Astrocyte (in vitro differentiated cells and primary cell): ENCODE data around the gene MED12L.

Experiments used
- EZH2 ChIP-seq: IDR thresholded peaks from 2 replicates; pipeline ENCODE4 v1.6.1; 2012; ENCODE audit warnings: mild to moderate bottlenecking, low read length, inconsistent platforms; ENCODE audit not compliant: insufficient read depth
- TF ChIP-seq, protein P1 (sequence below): IDR thresholded peaks from 2 replicates; pipeline ENCODE4 v1.5.1; 2011; ENCODE audit warnings: low read depth, mild to moderate bottlenecking, inconsistent platforms, low read length, moderate library complexity; ENCODE audit not compliant: insufficient read depth

DNA sequence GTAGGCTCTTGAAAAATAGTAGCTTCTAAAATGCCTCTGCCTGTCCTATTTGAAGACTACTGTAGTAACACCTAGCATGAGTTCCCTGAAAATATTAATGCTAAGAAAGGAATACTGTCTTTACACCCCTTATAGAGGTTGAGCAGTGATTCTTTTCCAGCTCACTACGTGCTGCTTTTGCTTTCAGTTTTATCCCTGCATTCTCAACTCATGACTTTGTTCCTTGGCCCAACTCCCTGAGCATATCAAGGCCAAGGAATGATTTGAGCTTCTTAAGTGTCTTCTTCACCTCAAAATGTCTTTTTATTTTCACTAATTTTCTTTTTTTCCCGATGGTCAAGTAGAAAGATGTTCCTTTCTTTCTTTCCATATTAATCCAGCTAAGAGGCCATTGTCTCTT, 260.4 kb downstream of the MED12L start:
- TF ChIP-seq, protein P1, sequence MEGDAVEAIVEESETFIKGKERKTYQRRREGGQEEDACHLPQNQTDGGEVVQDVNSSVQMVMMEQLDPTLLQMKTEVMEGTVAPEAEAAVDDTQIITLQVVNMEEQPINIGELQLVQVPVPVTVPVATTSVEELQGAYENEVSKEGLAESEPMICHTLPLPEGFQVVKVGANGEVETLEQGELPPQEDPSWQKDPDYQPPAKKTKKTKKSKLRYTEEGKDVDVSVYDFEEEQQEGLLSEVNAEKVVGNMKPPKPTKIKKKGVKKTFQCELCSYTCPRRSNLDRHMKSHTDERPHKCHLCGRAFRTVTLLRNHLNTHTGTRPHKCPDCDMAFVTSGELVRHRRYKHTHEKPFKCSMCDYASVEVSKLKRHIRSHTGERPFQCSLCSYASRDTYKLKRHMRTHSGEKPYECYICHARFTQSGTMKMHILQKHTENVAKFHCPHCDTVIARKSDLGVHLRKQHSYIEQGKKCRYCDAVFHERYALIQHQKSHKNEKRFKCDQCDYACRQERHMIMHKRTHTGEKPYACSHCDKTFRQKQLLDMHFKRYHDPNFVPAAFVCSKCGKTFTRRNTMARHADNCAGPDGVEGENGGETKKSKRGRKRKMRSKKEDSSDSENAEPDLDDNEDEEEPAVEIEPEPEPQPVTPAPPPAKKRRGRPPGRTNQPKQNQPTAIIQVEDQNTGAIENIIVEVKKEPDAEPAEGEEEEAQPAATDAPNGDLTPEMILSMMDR: no peak
- TF ChIP-seq EZH2: no peak
